ENCODE results near the gene GFY.
"Not testable (repeated sequence)": the region's sequence is repeated elsewhere in the genome, so short reads cannot be mapped to it uniquely, and the experiment has no call there.

GFY gene

GRCh38 chr19:49470615-49470978 is 45.4 kb downstream of the GFY start:
- no peak for TF ChIP-seq ARNTL (CRISPR knock-in tag; IDR thresholded peaks at IDR 0.05; ENCODE audit: borderline replicate concordance, low read depth)
- no peak for TF ChIP-seq TSHZ2 (CRISPR knock-in tag; IDR thresholded peaks at IDR 0.05)
- no peak for TF ChIP-seq SNAI2 (CRISPR knock-in tag; IDR thresholded peaks at IDR 0.05)
- TF ChIP-seq OSR1 (CRISPR knock-in tag; IDR thresholded peaks at IDR 0.05): no peak
- TF ChIP-seq ZFP30 (CRISPR knock-in tag; IDR thresholded peaks at IDR 0.05): no peak
- TF ChIP-seq TCF4 (CRISPR knock-in tag; IDR thresholded peaks at IDR 0.05; ENCODE audit: borderline replicate concordance): no peak
- no peak for TF ChIP-seq ESRRG (CRISPR knock-in tag; IDR thresholded peaks at IDR 0.05)
- ATAC-seq: no peak

GRCh38 chr19:49472936-49473335 is 47.7 kb downstream of the GFY start:
- TF ChIP-seq TOX (CRISPR knock-in tag; IDR thresholded peaks at IDR 0.05; ENCODE audit: borderline replicate concordance) (no peak), BACH2 (CRISPR knock-in tag; IDR thresholded peaks at IDR 0.05; ENCODE audit: borderline replicate concordance) (no peak)
- no peak for ATAC-seq

- not testable (repeated sequence) for ATAC-seq
These were observed 48.3 kb downstream of the GFY start for GRCh38 chr19:49473501-49473867.

- peak; percentile 82 for ATAC-seq
- TF ChIP-seq PATZ1 (CRISPR knock-in tag; IDR thresholded peaks at IDR 0.05; ENCODE audit: borderline replicate concordance) (peak; percentile 80; the same call in 1 of the 2 replicates), SNAI2 (CRISPR knock-in tag; IDR thresholded peaks at IDR 0.05) (no peak)
These were observed 48.8 kb downstream of the GFY start, which contains the start of gene FLT3LG for GRCh38 chr19:49473868-49474541. TSS of gene FLT3LG (plus strand) at chr19:49474215. CDS start at chr19:49474640, 425 bp downstream.

GRCh38 chr19:49474542-49474924 is 49.3 kb downstream of the GFY start:
- ATAC-seq: no peak
- no peak for TF ChIP-seq RARB (CRISPR knock-in tag; IDR thresholded peaks at IDR 0.05)
- no peak for TF ChIP-seq ESRRG (CRISPR knock-in tag; IDR thresholded peaks at IDR 0.05)
- no peak for TF ChIP-seq PPARA (CRISPR knock-in tag; IDR thresholded peaks at IDR 0.05; ENCODE audit: borderline replicate concordance)
- TF ChIP-seq CREB5 (CRISPR knock-in tag; IDR thresholded peaks at IDR 0.05; ENCODE audit: low read depth): no peak
- no peak for TF ChIP-seq GLIS3 (CRISPR knock-in tag; IDR thresholded peaks at IDR 0.05)
- TF ChIP-seq ZNF565 (CRISPR knock-in tag; conservative IDR thresholded peaks at IDR 0.05; ENCODE audit: low read depth): no peak
- TF ChIP-seq ZNF8 (CRISPR knock-in tag; IDR thresholded peaks at IDR 0.05): no peak
- TF ChIP-seq SNAI2 (CRISPR knock-in tag; IDR thresholded peaks at IDR 0.05): no peak
- no peak for TF ChIP-seq OSR1 (CRISPR knock-in tag; IDR thresholded peaks at IDR 0.05)

- ATAC-seq: no peak
- TF ChIP-seq ZFP30 (CRISPR knock-in tag; IDR thresholded peaks at IDR 0.05) (no peak), ARNTL (CRISPR knock-in tag; IDR thresholded peaks at IDR 0.05; ENCODE audit: borderline replicate concordance, low read depth) (no peak), RARB (CRISPR knock-in tag; IDR thresholded peaks at IDR 0.05) (no peak), ZNF8 (CRISPR knock-in tag; IDR thresholded peaks at IDR 0.05) (no peak), ISL1 (CRISPR knock-in tag; IDR thresholded peaks at IDR 0.05) (no peak), TOX (CRISPR knock-in tag; IDR thresholded peaks at IDR 0.05; ENCODE audit: borderline replicate concordance) (no peak), GLIS3 (CRISPR knock-in tag; IDR thresholded peaks at IDR 0.05) (no peak), CREB5 (CRISPR knock-in tag; IDR thresholded peaks at IDR 0.05; ENCODE audit: low read depth) (no peak), POU6F1 (CRISPR knock-in tag; IDR thresholded peaks at IDR 0.05; ENCODE audit: borderline replicate concordance, low read depth) (no peak), OSR1 (CRISPR knock-in tag; IDR thresholded peaks at IDR 0.05) (no peak), CSDC2 (CRISPR knock-in tag; IDR thresholded peaks at IDR 0.05) (no peak), ESRRG (CRISPR knock-in tag; IDR thresholded peaks at IDR 0.05) (no peak), TCF4 (CRISPR knock-in tag; IDR thresholded peaks at IDR 0.05; ENCODE audit: borderline replicate concordance) (no peak)
These were observed 50.2 kb downstream of the GFY start for GRCh38 chr19:49475191-49475917.
